GM12875 (cell line): ENCODE measurements around the gene ADGRA3.
"Not testable (repeated sequence)": the region's sequence is repeated elsewhere in the genome, so short reads cannot be mapped to it uniquely, and the experiment has no call there.

Source experiments
- H3K4me3 ChIP-seq: one replicate; pipeline ENCODE4 v1.5.1; 2011; ENCODE audit warnings: low read depth, low read length, control low read depth
- CTCF ChIP-seq: IDR thresholded peaks from 2 replicates; pipeline ENCODE4 v1.5.1; 2011; ENCODE audit warnings: low read depth, mild to moderate bottlenecking, control low read depth, inconsistent platforms, low read length, moderate library complexity, borderline replicate concordance; ENCODE audit not compliant: insufficient read depth

The ADGRA3 gene

GRCh38 chr4:22389240-22389870 is 126.5 kb downstream of the ADGRA3 start:
- H3K4me3 ChIP-seq, result no peak overlapping the region
- peak; percentile 62 for TF ChIP-seq CTCF

GRCh38 chr4:22385611-22386011 is 130.3 kb downstream of the ADGRA3 start:
- no peak for TF ChIP-seq CTCF
- no peak overlapping the region for H3K4me3 ChIP-seq

GRCh38 chr4:22384154-22384553 is 131.7 kb downstream of the ADGRA3 start:
- TF ChIP-seq CTCF, result no peak
- no peak overlapping the region for H3K4me3 ChIP-seq

- H3K4me3 ChIP-seq, result not testable (repeated sequence)
Measured at GRCh38 chr4:22382216-22382615, 133.7 kb downstream of the ADGRA3 start.

GRCh38 chr4:22372986-22373385 is 142.9 kb downstream of the ADGRA3 start:
- no peak overlapping the region for H3K4me3 ChIP-seq
- no peak for TF ChIP-seq CTCF

GRCh38 chr4:22369901-22370562 is 145.8 kb downstream of the ADGRA3 start:
- no peak for TF ChIP-seq CTCF

GRCh38 chr4:22363787-22364186 is 152.1 kb downstream of the ADGRA3 start:
- no peak overlapping the region for H3K4me3 ChIP-seq
- TF ChIP-seq CTCF, result no peak

More at GRCh38 chr4:22369901-22370562, 145.8 kb downstream of the ADGRA3 start:
- H3K4me3 ChIP-seq, result no peak overlapping the region
